ENCODE results near the gene KMT2E.
A peak's percentile ranks its signal among the peaks of the same experiment; 100 is the strongest.
"Not testable (repeated sequence)": the region's sequence is repeated elsewhere in the genome, so short reads cannot be mapped to it uniquely, and the experiment has no call there.

The KMT2E gene

DNA sequence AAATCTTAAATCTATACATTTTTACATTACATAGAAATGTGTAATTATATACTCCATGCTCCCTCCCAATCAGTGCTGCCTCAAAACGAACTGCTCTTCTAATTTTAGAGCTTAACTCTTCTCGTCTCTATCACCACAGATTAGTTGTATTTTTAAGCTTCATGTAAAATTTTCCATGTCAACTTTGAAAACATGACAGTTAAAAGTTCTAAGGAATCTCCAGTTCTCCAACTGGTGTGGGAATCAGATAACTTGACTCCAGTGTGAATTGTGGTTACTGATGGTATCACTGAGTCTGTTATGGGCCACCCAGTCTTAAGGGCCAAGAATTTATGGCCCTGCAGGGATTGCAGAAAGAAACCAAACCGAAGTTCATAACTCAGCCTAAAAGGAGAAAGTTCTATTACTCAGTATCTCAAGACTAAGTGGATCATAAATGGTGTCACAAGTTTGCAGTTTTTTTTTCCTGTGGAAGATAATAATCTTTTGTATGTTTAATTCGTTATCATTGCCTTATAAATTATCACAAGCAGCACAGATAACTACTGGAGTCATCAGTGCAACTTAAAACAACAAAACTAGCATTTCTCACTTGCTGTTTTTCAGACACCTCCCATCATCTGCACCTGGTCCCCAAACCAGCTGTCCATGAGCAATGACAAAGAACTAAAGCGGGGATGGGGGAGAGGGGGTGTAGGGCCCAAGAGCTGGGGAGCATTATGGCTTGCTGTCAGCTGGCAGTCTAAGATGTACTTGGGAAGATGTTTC, 31.5 kb upstream of the KMT2E start:
- DNase-seq: peak; percentile 52

DNA sequence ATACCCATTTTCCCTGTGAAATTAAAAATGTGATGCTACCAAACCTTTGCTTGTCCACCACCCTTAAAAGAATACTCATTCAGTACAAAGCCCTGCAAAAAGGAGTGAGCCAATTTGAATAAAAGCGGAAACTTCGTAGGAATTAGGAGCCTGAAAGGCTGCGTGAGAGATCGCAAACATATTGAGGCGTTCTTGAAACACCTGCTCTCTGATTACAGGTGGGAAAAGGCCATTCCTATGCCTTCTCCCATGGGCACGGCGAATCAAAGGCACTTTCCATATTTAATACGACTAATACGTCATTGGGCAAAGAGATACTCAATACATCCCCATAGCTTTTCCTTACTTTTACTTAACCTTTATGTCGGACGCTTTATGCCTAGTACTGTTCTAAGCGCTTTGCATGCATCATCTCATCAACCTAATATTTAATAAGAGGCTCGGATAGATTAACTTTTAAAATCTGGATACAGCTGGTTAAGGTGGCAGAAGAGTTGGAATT, 30.9 kb upstream of the KMT2E start:
- DNase-seq: no peak

DNA sequence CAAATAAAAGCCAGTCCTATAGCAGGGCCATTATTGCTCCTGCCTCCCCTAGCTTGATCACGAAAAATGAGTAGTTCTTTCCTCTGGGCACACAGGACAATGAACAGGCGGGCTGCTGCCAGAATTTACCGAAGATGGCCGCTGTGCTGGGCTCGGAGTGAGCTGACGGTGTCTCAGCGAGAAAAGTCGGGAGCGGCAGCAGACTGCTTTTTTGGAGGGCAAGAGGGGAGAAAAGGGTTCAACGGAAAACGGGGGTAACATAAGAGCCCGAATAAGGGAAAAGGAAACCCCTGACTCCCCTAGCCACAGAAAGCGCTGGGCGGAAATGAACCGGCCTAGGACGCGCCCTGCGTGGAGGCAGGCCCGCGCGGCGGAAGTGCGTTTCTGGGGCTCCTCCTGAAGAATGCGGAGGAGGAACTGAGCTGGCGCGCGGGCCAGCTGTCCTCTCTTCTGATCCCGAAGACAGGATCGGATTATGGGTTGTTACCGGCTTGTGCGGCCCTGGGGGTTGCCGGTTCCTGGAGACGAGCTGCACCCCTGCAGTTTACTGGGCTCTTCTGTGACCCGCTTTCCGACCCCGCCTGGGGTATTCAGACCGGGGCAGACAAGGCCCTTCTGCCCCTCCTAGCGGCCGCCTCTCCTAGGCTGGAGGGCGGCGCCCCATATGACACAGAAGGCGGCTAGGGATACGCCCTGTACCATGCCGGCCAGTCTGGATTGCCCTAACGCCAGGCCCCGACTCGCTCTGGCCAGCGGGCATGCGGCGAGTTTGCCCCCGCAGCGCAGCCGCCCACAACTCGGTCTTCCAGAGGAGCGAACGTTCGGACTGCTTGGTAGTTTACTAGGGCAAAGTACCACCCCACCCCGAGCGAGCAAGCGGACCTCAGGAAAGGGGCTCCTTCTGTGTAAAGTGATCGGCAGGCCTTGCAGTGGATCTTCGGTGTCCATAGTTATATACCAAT, 30.1 kb upstream of the KMT2E start:
- peak; percentile 93 for DNase-seq

DNA sequence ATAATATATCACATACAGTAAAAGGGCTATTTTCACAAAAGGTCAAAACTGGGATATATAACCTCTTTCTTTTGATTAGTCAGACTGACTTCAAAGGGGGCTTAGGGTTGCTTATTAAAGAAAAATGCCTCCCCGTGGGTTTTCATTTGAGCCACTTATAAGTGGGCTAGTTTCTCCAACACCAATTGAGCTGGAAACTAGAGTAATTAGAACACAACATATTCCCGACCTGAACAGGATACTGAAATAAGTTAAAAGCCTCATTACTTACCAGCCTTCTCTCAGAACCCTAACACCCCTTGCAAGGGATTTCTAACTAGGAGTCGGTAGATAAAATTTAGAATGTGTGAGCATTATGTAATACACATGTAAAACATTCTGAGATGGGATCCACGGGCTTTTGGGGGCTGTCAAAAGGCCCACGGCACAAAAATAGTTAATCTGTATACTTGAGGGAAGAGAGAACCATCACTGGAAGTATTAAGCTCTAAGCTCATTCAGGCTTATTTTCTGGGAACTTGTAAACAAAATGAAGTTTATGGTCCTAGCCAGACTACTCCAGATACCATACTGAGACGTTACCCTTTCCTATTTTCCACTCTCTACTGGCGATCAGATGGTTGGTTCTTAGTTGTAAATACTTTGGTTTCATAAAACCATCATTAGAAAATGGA, 29.3 kb upstream of the KMT2E start:
- no peak for DNase-seq

DNA sequence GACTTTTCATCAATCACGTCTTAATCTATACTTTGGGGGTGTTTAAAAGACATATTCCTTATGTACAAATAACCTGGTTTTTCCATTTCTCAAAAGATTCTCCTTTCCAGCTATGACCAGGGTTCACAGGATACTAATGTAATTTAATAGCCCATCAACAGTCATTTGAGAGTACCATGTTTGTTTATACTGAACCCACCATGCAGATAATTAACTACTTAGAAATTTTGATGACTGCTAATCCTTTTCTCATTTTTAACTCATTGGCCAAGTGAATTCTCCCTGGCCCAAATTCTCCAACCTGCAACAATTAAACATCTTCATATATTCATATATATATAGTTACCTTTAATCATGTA, 28.8 kb upstream of the KMT2E start:
- no peak for DNase-seq

DNA sequence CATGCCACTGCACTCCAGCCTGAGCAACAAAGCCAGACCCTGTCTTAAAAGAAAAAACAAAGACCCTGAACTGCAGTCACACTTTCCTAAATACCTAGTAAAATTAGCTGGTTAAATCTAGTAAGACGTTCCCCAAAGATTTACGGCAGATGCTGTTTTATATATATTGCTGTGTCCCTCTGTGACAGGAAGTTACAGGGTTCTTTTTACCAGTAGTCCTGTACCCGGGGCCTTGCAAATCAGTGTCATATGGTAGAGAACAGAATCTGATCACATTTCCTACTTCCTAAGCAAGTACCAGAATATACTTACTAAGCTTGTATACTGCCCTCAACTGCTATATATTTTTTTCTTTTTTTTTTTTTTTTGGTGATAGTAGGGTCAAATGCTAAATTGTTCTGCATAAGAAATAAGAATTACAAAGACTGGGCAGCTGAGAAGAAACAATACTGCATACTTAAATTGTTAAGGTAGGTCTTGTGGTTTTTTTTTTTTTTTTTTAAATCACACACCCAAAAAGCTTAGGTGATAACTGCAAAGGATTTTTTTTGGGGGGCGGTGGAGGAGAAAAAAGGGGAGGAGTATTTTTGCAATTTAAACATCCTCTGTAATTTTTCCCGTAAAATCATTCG, 27.3 kb upstream of the KMT2E start:
- DNase-seq: no peak

DNA sequence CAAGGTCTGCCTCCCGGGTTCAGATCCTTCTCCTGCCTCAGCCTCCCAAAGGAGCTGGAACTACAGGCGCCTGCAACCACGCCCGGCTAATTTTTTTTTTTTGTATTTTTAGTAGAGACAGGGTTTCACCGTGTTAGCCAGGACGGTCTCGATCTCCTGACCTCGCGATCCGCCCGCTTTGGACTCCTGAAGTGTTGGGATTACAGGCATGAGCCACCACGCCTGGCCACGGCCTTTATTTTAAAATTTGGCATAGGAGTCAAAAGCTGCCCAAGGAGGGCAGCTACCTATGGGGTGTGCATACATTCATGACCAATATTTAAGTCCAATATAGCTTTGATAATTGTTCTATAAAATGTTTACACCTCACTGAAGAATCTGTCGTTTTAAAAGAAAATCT, 26.6 kb upstream of the KMT2E start:
- DNase-seq: not testable (repeated sequence)

DNA sequence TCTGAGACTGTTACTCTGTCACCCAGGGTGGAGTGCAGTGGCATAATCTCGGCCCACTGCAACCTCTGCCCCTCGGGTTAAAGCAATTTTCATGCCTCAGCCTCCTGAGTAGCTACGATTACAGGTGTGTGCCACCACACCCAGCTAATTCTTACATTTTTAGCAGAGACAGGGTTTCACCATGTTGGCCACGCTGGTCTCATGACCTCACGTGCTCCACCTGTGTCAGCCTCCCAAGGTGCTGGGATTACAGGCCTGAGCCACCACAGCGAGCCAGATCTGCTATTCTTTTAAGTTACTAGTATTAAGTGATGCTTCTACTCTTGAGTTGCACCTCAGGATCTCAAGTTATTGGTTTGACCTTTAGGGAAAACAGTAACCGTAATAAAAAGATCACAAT, 23.0 kb upstream of the KMT2E start:
- no peak for DNase-seq

DNA sequence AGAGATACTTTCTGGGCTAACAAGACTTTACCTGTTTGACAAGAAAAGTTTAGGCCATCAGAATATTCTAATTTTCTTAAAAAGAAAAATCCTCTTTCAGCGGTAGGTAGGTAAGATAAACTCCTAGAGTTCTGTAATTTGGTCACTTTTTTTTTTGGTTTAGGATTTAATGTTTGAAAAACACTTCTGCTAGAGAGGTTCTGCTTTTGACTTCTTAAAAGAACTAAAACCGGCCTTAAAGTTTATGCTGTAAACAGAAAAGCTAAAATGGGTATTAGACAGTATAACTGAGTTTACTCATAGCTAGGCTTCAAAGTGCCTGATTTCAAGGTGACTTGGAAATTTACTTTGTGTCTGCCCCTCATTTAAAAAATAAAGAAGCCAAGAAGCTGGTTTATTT, 21.7 kb upstream of the KMT2E start:
- no peak for DNase-seq

DNA sequence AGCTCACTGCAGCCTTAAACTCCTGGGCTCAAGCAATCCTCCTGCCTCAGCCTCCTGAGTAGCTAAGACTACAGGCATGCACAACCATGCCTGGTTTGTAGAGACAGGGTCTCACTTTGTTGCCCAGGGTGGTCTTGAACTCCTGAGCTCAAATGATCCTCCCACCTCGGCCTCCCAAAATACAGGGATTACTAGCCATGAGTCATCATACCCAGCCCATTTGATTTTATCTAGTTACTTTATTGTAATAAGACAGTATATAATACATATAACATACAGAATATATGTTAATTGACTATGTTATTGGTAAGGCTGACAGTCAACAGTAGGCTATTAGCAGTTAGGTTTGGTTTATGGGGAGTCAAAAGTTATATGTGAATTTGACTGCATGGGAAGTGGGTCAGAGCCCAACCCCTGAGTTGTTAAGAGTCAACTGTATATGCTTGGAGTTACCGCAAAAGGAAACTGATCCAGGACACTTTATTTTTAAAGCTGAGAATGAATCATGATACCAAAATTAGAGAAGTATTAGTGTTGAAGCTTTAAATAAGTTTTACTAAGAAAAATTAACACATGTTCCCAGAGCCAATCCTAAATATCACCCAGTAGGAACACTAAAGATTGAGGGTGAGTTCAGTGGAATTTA, 20.7 kb upstream of the KMT2E start:
- DNase-seq: no peak

DNA sequence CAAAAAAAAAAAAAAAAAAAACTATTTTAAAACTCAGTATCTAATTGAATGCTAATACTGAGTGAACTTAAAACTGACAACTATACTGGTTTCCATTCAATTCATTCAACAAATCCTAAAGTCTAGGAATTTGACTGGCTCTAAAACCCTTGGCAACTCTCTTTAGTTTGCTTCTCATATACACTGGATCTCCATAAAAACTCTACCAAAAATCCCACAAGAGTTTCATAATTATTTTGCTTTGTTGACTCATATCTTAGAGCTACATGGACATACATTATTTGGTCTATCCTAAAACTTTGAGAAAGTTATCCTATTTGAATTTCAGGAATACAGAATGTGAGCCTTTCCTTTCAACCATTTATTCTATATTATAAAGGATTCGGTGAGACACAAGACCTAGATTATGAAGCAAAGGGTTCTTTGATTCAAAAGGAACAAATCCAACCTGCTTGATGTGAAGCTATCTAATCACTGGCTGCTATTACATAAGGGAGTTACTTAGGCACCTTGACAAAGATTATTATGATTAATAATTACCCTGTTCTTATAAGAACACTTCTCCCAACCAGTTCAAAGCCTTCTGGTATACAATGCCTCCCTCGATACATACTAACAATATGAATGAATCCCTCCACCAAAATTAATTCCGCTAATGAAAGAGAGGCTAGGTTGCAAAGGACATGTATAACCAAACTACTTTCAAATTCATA, 15.8 kb upstream of the KMT2E start:
- no peak for DNase-seq

DNA sequence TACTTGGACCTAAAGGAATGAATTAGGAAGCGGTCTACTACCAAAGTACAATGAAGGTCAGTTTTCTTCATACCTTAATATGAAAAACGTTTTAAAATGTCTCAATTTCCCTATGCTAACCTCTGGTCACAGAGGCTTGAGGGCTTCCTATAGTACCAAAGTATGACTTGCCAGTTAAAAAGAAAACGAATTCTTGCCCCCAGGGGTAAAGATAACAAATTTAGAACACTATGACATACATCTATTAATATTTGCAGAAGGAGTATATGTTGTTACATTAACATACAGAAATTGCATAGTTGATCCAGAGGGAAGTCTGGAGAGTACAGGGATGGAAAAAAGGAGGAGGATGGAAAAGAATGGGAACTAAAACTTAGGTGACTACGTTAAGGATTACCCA, 13.8 kb upstream of the KMT2E start:
- no peak for DNase-seq

DNA sequence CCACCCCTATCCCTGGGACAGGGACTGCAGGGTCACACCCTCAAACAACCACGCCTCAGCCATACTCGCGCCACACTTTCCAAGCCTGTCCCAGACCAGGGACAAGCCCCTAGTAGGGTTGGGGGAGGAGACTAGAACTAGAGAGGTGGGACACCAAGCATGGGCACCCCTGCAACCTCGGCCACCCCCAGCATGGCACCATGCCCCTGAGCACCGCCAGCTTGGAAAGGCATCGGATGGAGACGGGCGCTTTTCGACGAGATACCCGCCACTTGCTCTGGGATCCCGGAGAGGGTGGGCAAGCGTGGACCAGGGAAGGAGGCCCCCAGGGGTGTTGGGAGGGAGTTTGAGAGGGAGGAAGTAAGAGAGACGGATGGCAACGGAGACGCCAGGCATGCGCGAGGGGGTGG, 13.1 kb upstream of the KMT2E start:
- no peak for DNase-seq

DNA sequence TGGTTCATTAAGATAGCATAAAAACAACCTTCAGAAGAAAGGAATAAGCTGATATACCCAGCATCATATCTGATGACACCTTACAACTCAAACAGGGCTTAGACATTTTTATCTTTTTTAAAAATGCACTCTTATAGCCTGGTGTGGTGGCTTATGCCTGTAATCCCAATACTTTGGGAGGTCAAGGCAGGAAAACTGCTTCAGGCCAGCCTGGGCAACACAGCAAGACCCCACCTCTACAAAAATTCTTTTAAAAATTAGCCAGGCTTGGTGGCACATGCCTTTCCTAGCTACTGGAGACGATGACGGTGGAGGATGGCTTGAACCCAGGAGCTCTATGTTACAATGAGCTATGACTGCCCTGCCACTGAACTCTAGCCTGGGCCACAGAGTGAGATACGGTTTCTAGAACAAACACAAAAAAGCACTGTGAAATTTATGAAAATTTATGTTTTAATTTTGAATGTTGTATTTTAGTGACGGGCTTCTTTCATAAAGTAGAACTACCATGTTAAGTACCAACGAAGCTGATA, 12.3 kb upstream of the KMT2E start:
- no peak for DNase-seq

DNA sequence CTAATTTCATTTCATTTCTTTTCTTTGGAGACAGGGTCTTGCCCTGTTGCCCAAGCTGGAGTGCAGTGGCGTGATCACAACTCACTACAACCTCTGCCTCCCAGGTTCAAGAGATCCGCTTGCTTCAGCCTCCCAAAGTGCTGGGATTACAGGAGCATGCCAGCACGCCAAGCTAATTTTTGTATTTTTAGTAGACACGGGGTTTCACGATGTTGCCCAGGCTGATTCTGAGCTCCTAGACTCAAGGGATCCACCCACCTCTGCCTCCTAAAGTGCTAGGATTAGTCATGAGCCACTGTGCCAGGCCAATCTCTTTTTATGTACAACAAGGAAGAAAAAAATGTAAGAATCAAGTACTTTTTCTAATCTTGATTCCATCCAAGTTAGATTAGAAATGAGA, 10.7 kb upstream of the KMT2E start:
- no peak for DNase-seq

DNA sequence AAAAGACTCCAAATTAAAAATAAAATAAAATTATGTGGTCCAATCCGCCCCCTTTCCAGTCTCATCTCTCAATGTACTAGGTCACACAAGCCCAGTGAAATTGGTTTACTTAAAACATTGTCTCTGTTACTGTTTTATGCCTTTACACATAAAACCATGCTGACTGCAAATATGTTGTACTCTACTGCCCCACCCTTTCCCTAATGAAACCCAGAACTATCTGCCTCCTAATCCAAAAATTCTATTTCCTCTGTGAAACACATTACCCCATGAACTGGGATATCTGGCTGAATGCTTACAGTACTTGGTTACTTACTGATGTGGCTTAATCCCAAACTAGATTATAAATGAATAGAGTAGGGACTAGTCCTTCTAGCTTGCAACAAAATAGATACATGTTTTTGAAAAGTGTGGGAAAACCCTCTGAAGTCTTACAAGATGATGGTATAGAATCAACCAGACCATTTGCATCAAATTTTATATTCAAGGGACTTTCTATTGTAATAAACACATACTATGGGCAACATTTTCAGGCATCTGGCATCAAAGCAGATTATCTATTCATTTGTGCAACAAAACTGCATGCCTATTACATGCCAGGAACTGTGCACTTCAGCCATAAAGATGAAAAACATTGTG, 10.0 kb upstream of the KMT2E start:
- no peak for DNase-seq

DNA sequence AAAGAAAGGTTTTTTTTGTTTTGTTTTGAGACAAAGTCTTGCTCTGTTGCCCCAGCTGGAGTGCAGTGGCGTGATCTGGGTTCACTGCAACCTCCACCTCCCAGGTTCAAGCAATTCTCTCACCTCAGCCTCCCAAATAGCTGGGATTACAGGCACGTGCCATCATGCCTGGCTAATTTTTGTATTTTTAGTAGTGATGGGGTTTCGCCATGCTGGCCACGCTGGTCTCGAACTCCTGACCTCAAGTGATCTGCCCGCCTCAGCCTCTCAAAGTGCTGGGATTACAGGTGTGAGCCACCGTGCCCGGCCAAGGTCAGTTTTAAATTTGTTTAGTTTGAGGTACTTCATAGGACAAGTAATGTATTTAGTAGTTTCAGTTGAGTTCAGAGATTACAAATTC, 9.0 kb upstream of the KMT2E start:
- not testable (repeated sequence) for DNase-seq

DNA sequence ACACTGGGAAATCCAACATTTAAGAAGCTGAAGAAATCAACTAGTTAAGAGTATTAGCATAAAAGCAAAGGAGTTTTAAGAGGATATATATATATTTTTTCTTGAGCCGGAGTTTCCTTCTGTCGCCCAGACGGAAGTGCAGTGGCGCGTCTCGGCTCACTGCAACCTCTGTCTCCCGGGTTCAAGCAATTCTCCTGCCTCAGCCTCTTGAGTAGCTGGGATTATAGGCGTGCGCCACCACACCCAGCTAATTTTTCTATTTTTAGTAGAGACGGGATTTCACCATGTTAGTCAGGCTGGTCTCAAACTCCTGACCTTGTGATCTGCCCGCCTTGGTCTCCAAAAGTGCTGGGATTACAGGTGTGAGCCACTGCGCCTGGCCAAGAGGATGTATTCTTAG, 8.5 kb upstream of the KMT2E start:
- not testable (repeated sequence) for DNase-seq

DNA sequence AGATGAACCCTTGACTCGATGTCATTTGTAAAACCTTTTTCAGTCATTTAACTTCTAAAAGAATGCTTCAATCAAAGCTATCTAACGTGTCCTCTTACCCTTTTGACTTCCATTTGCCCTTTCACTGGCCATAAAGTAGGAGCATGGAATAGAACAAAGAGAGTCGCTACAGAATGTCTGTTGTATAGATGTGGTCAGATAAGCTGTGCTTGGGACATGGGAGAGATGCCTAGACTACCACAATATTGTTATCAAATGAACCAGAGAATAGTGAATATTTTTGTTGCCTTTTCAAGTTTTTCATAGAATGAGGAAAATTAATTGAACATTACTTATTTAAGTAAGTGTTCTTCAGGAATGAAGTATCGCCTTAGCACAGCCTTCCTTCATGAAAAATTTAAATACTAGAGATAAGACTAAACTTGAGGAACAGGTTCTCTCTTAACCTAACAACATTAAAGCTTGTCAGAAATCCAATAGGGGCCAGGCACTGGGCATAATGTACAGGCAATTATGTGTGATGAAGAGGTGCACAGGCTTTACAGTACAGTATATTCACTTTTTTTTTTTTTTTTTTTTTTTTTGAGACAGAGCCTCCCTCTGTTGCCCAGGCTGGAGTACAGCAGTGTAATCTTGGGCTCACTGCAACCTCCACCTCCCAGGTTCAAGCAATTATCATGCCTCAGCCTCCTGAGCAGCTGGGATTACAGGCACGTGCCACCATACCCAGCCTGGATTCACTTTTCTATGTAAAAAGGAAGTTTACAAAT, 7.5 kb upstream of the KMT2E start:
- no peak for DNase-seq

DNA sequence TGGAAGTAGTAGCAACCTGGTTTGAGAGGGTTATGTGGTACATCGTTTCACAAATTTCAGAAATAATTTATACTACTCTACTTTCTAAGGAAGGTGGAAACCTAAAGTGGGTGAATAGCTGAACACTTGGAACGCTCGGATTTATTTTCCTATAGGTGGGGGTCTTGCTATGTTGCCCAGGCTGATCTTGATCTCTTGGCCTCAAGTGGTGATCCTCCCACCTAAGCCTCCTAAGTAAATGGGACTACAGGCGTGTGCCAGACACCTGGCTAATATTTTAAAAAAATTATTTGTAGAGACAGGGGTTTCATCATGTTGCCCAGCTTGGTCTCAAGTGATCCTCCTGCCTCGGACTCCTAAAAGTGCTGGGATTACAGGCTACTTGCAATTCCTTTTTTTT, 6.7 kb upstream of the KMT2E start:
- DNase-seq: no peak
